SU-DHL-6 (cell line): ENCODE measurements around the gene BSND.

Source experiments
- H2AFZ ChIP-seq: fragments of 200-600 bp; sonication (generic); 2 replicates; pipeline ENCODE4 v1.6.1; 2014; ENCODE audit warnings: low read depth, mild to moderate bottlenecking, moderate library complexity, mixed read lengths, antibody characterized with exemption, low read length; ENCODE audit not compliant: severe bottlenecking
- H3F3A ChIP-seq: fragments of 200-600 bp; shearing (Covaris generic); 2 replicates; pipeline ENCODE4 v1.6.0; 2016; ENCODE audit warnings: antibody characterized with exemption, mild to moderate bottlenecking; ENCODE audit not compliant: insufficient read depth
- H3K27ac ChIP-seq: fragments of 200-600 bp; sonication (generic); 2 replicates; pipeline ENCODE4 v1.5.1; 2016; ENCODE audit warnings: low read depth, mild to moderate bottlenecking, low read length, moderate library complexity, mixed read lengths
- H3K27me3 ChIP-seq: fragments of 200-600 bp; sonication (generic), shearing (Covaris generic); 2 replicates; pipeline ENCODE4 v1.6.0; 2014; ENCODE audit warnings: mild to moderate bottlenecking, low read length
- H3K36me3 ChIP-seq: fragments of 200-600 bp; sonication (generic); 2 replicates; pipeline ENCODE4 v1.6.1; 2014; ENCODE audit warnings: mild to moderate bottlenecking, low read length, mixed read lengths
- H3K4me2 ChIP-seq: fragments of 300-600, 200-600 bp; shearing (Covaris generic), sonication (generic); 2 replicates; pipeline ENCODE4 v1.6.0; 2014; ENCODE audit warnings: low read length, low read depth, mild to moderate bottlenecking; ENCODE audit not compliant: poor library complexity, severe bottlenecking
- H3K4me3 ChIP-seq: fragments of 200-600 bp; sonication (generic); 2 replicates; pipeline ENCODE4 v1.5.1; 2014; ENCODE audit warnings: antibody characterized with exemption, low read length, mild to moderate bottlenecking, mixed read lengths; ENCODE audit not compliant: insufficient read depth, poor library complexity, severe bottlenecking
- H3K79me2 ChIP-seq: fragments of 200-600 bp; sonication (generic); 2 replicates; pipeline ENCODE4 v1.6.1; 2014; ENCODE audit warnings: mild to moderate bottlenecking, low read length, moderate library complexity; ENCODE audit not compliant: insufficient read depth
- H3K9ac ChIP-seq: fragments of 200-600 bp; sonication (generic); 2 replicates; pipeline ENCODE4 v1.7.0; 2014; ENCODE audit warnings: mild to moderate bottlenecking, low read length
- H3K9me2 ChIP-seq: fragments of 200-600 bp; sonication (generic); replicated peaks from 2 replicates; pipeline ENCODE4 v1.6.1; 2014; ENCODE audit warnings: low read length; ENCODE audit not compliant: insufficient read depth
- H3K9me3 ChIP-seq: fragments of 200-600 bp; sonication (generic); 2 replicates; pipeline ENCODE4 v1.6.1; 2014; ENCODE audit warnings: low read length, mixed read lengths; ENCODE audit not compliant: insufficient read depth
- H4K20me1 ChIP-seq: fragments of 200-600 bp; sonication (generic); 2 replicates; pipeline ENCODE4 v1.6.1; 2014; ENCODE audit warnings: low read depth, mild to moderate bottlenecking, antibody characterized with exemption, low read length, moderate library complexity, mixed read lengths
- CTCF ChIP-seq: fragments of 200-600 bp; sonication (generic); IDR thresholded peaks from one replicate; pipeline ENCODE4 v1.5.1; 2017; ENCODE audit warnings: antibody characterized with exemption, mild to moderate bottlenecking, low read length, moderate library complexity; ENCODE audit not compliant: insufficient read depth, poor library complexity, severe bottlenecking
- EZH2phosphoT487 ChIP-seq: fragments of 200-600 bp; sonication (generic), shearing (Covaris generic); conservative IDR thresholded peaks from 2 replicates; pipeline ENCODE4 v1.6.1; 2018; ENCODE audit warnings: mild to moderate bottlenecking, antibody characterized with exemption, low read length, moderate library complexity, mixed read lengths

The BSND gene

GRCh38 chr1:54984131-54984842 lies 14.4 kb upstream of the BSND start:
- H4K20me1 ChIP-seq, result no peaks in the 10 kb centered on the region
- no peaks in the 10 kb centered on the region for H3K36me3 ChIP-seq
- no peaks in the 10 kb centered on the region for H3K79me2 ChIP-seq
- H3K9me2 ChIP-seq, result no peaks in the 10 kb centered on the region
- no peaks in the 10 kb centered on the region for H3K9me3 ChIP-seq
- H3K9ac ChIP-seq, result no peak overlapping the region
- H3K4me2 ChIP-seq, result no peak overlapping the region
- no peak for TF ChIP-seq CTCF
- TF ChIP-seq EZH2phosphoT487, result no peak
- H2AFZ ChIP-seq, result no peak overlapping the region
- no peaks in the 10 kb centered on the region for H3K27me3 ChIP-seq
- no peaks in the 10 kb centered on the region for H3F3A ChIP-seq
- H3K27ac ChIP-seq, result no peak overlapping the region
- H3K4me3 ChIP-seq, result no peak overlapping the region

- Histone ChIP-seq H4K20me1 (no peaks in the 10 kb centered on the region), H3K27ac (no peak overlapping the region), H3K9me2 (no peaks in the 10 kb centered on the region), H3K4me2 (no peak overlapping the region), H3K27me3 (no peaks in the 10 kb centered on the region), H2AFZ (no peak overlapping the region), H3K4me3 (no peak overlapping the region), H3K36me3 (no peaks in the 10 kb centered on the region), H3F3A (no peaks in the 10 kb centered on the region), H3K79me2 (no peaks in the 10 kb centered on the region), H3K9ac (no peak overlapping the region), H3K9me3 (no peaks in the 10 kb centered on the region)
- TF ChIP-seq EZH2phosphoT487 (no peak), CTCF (no peak)
These were observed 13.2 kb upstream of the BSND start for GRCh38 chr1:54985556-54985955.

GRCh38 chr1:54986025-54986424 lies 12.7 kb upstream of the BSND start:
- no peak overlapping the region for H3K4me2 ChIP-seq
- no peaks in the 10 kb centered on the region for H3K9me2 ChIP-seq
- H3K9me3 ChIP-seq, result no peaks in the 10 kb centered on the region
- TF ChIP-seq EZH2phosphoT487 (no peak), CTCF (no peak)
- H3K36me3 ChIP-seq, result no peaks in the 10 kb centered on the region
- no peaks in the 10 kb centered on the region for H4K20me1 ChIP-seq
- H2AFZ ChIP-seq, result no peak overlapping the region
- no peaks in the 10 kb centered on the region for H3F3A ChIP-seq
- no peaks in the 10 kb centered on the region for H3K27me3 ChIP-seq
- no peak overlapping the region for H3K4me3 ChIP-seq
- no peak overlapping the region for H3K9ac ChIP-seq
- H3K79me2 ChIP-seq, result no peaks in the 10 kb centered on the region
- no peak overlapping the region for H3K27ac ChIP-seq
